ENCODE data around the gene KISS1R.

GRCh38 chr19:944171-944567, 27.0 kb downstream of the KISS1R start:
- TF ChIP-seq, protein P1, sequence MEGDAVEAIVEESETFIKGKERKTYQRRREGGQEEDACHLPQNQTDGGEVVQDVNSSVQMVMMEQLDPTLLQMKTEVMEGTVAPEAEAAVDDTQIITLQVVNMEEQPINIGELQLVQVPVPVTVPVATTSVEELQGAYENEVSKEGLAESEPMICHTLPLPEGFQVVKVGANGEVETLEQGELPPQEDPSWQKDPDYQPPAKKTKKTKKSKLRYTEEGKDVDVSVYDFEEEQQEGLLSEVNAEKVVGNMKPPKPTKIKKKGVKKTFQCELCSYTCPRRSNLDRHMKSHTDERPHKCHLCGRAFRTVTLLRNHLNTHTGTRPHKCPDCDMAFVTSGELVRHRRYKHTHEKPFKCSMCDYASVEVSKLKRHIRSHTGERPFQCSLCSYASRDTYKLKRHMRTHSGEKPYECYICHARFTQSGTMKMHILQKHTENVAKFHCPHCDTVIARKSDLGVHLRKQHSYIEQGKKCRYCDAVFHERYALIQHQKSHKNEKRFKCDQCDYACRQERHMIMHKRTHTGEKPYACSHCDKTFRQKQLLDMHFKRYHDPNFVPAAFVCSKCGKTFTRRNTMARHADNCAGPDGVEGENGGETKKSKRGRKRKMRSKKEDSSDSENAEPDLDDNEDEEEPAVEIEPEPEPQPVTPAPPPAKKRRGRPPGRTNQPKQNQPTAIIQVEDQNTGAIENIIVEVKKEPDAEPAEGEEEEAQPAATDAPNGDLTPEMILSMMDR (conservative IDR thresholded peaks at IDR 0.05; ENCODE audit: low read depth, low read length), result no peak
- TF ChIP-seq POLR2A (IDR thresholded peaks at IDR 0.05; ENCODE audit: low read depth, low read length), result no peak

All from IMR-90 (cell line).